K562 (cell line): Measurements from ENCODE around the gene CREB3L1. TPM values are rescaled to one million over a fixed set of nuclear protein-coding genes. Genes with fewer than 3 reads are reported as not detected.

Source experiments
- FOSL1 ChIP-seq: fragments of 200-800 bp; sonication (Bioruptor generic); conservative IDR thresholded peaks from 2 replicates; pipeline ENCODE4 v1.6.1; 2016; ENCODE audit warnings: missing genetic modification characterization, missing compliant biosample characterization
- POLR2G ChIP-seq: fragments of 200-400 bp; formaldehyde crosslinking; IDR thresholded peaks from 2 replicates; pipeline ENCODE4 v1.6.1; 2017; ENCODE audit warnings: low read depth, mild to moderate bottlenecking, antibody characterized with exemption, low read length, moderate library complexity
- SMC3 ChIP-seq: conservative IDR thresholded peaks from 2 replicates; pipeline ENCODE4 v1.6.1; 2011; ENCODE audit warnings: low read depth, low read length, improper control_type of control experiment; ENCODE audit not compliant: insufficient read depth
- ZBTB17 ChIP-seq: fragments of 450-650 bp; formaldehyde crosslinking; IDR thresholded peaks from 2 replicates; pipeline ENCODE4 v1.4.0; 2020; ENCODE audit warnings: mild to moderate bottlenecking
- ZNF263 ChIP-seq: sonication (generic); formaldehyde crosslinking; IDR thresholded peaks from 2 replicates; pipeline ENCODE4 v1.8.0; 2022; ENCODE audit warnings: mild to moderate bottlenecking, missing genetic modification reagents, borderline replicate concordance
- polyA plus RNA-seq, 8 experiments: library from polyadenylated mRNA; depleted of rRNA in 4 of 8; stranded (reverse) in 5 of 8; unstranded in 3 of 8; fragments of >200 nt; fragmentation: Nextera tagmentation in 2 of 8; fragmentation: Illumina TruSeq in 1 of 8; extraction: Ambion mirVana in 2 of 8; extraction: Trizol in 1 of 8; gene quantifications; 2 replicates each; pipeline versions ENCODE4 v1.2.1 to v1.2.3, GENCODE V29; 2011 to 2014; ENCODE audit warnings: inconsistent platforms in 1 of 8, missing spikeins in 1 of 8
- total RNA-seq, 7 experiments: library from RNA; depleted of rRNA in 6 of 7; stranded (reverse); fragments of >200 nt in 6 of 7; fragmentation: Illumina TruSeq in 2 of 7; extraction: Trizol in 2 of 7; gene quantifications; 2 replicates each; pipeline versions ENCODE4 v1.2.1 to v1.2.3, GENCODE V29; 2011 to 2021; ENCODE audit warnings: low replicate concordance in 1 of 7
- TF ChIP-seq, protein P1 (sequence below): fragments of 200-400 bp; formaldehyde crosslinking; IDR thresholded peaks from 2 replicates; pipeline ENCODE4 v1.6.1; 2017; ENCODE audit warnings: mild to moderate bottlenecking, low read depth, low read length, moderate library complexity
- TF ChIP-seq, protein P2 (sequence below): sonication (generic); formaldehyde crosslinking; IDR thresholded peaks from 2 replicates; pipeline ENCODE4 v1.8.0; 2022; ENCODE audit warnings: mild to moderate bottlenecking, missing genetic modification reagents
- TF ChIP-seq, protein P3 (sequence below), 2 experiments: fragments of 450-650 bp; IDR thresholded peaks; 2 replicates each; pipeline ENCODE4 v1.6.1; 2016
- TF ChIP-seq, protein P4 (sequence below): fragments of 450-650 bp; formaldehyde crosslinking; IDR thresholded peaks from 2 replicates; pipeline ENCODE4 v1.4.0; 2020; ENCODE audit warnings: mild to moderate bottlenecking
- TF ChIP-seq, protein P5 (sequence below): fragments of 150-350 bp; conservative IDR thresholded peaks from 2 replicates; pipeline ENCODE4 v1.6.1; 2014; ENCODE audit warnings: low read length
- TF ChIP-seq, protein P6 (sequence below), 2 experiments: fragments of 250-450 bp in 1 of 2; fragments of 450-650 bp in 1 of 2; sonication (Bioruptor Pico) in 1 of 2; IDR thresholded peaks; 2 replicates each; pipeline versions ENCODE4 v1.6.1 to v1.8.0; 2016 to 2021; ENCODE audit warnings: mild to moderate bottlenecking in 2 of 2, moderate library complexity in 2 of 2, missing compliant biosample characterization in 1 of 2, missing genetic modification characterization in 1 of 2

CREB3L1 gene
- total and polyA plus RNA-seq, 9 of the 15 experiments (the other 6 are each of a cell fraction or from before 2014, with no cell fraction given) = 1.2 to 27.6 (median 3.7) TPM

DNA sequence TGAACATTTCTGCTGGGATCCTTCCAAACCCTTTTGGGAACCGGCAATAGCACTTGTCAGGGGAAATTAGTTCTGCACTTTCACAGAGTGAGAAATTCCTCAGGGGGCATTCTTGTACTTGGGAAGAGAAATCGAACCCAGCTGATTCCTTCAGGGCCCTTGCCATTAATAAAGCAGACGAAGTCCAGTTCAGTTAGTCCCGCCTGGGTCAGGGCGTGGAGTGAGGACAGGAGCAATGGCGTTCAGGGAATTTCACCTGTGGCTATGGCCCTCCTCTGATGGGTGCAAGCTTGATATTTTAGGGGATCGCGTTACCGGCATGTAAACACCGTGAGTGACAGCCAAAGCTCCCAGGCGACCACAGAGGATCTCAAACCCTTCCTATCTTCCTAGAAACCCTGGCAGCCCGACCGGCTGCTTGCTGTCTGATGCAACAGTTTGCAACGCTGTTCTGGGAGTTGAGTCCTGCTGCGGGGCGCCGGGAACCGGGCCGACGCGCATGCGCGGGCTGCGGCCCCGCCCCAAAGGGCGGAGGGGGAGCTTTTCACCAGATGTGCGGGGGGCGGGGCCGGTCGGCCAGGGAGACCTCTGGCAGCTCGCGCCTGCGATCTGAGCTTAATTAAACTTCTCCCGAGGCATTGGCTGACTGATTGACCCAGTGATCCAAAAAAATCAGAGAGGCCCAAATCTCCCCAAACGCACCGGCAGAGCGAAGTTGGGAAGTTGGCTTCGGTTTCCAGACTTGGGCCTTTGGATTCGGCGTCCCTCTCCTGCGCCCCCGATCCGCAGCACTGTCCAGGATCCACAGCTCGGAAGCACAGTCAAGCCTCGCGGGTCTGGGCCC is 34.3 kb upstream of the CREB3L1 start (continued):
- peak; percentile 93 for TF ChIP-seq POLR2G
- no peak for TF ChIP-seq ZNF263 (CRISPR knock-in tag)
- TF ChIP-seq, protein P1, sequence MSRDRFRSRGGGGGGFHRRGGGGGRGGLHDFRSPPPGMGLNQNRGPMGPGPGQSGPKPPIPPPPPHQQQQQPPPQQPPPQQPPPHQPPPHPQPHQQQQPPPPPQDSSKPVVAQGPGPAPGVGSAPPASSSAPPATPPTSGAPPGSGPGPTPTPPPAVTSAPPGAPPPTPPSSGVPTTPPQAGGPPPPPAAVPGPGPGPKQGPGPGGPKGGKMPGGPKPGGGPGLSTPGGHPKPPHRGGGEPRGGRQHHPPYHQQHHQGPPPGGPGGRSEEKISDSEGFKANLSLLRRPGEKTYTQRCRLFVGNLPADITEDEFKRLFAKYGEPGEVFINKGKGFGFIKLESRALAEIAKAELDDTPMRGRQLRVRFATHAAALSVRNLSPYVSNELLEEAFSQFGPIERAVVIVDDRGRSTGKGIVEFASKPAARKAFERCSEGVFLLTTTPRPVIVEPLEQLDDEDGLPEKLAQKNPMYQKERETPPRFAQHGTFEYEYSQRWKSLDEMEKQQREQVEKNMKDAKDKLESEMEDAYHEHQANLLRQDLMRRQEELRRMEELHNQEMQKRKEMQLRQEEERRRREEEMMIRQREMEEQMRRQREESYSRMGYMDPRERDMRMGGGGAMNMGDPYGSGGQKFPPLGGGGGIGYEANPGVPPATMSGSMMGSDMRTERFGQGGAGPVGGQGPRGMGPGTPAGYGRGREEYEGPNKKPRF = no peak
- TF ChIP-seq, protein P2, sequence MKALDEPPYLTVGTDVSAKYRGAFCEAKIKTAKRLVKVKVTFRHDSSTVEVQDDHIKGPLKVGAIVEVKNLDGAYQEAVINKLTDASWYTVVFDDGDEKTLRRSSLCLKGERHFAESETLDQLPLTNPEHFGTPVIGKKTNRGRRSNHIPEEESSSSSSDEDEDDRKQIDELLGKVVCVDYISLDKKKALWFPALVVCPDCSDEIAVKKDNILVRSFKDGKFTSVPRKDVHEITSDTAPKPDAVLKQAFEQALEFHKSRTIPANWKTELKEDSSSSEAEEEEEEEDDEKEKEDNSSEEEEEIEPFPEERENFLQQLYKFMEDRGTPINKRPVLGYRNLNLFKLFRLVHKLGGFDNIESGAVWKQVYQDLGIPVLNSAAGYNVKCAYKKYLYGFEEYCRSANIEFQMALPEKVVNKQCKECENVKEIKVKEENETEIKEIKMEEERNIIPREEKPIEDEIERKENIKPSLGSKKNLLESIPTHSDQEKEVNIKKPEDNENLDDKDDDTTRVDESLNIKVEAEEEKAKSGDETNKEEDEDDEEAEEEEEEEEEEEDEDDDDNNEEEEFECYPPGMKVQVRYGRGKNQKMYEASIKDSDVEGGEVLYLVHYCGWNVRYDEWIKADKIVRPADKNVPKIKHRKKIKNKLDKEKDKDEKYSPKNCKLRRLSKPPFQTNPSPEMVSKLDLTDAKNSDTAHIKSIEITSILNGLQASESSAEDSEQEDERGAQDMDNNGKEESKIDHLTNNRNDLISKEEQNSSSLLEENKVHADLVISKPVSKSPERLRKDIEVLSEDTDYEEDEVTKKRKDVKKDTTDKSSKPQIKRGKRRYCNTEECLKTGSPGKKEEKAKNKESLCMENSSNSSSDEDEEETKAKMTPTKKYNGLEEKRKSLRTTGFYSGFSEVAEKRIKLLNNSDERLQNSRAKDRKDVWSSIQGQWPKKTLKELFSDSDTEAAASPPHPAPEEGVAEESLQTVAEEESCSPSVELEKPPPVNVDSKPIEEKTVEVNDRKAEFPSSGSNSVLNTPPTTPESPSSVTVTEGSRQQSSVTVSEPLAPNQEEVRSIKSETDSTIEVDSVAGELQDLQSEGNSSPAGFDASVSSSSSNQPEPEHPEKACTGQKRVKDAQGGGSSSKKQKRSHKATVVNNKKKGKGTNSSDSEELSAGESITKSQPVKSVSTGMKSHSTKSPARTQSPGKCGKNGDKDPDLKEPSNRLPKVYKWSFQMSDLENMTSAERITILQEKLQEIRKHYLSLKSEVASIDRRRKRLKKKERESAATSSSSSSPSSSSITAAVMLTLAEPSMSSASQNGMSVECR = peak; percentile 69; the same call in 1 of the 2 replicates
- TF ChIP-seq, protein P3, sequence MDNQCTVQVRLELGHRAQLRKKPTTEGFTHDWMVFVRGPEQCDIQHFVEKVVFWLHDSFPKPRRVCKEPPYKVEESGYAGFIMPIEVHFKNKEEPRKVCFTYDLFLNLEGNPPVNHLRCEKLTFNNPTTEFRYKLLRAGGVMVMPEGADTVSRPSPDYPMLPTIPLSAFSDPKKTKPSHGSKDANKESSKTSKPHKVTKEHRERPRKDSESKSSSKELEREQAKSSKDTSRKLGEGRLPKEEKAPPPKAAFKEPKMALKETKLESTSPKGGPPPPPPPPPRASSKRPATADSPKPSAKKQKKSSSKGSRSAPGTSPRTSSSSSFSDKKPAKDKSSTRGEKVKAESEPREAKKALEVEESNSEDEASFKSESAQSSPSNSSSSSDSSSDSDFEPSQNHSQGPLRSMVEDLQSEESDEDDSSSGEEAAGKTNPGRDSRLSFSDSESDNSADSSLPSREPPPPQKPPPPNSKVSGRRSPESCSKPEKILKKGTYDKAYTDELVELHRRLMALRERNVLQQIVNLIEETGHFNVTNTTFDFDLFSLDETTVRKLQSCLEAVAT (IDR thresholded peaks at IDR 0.05) = peak; percentile 54 to 59; a peak in 3 of 4 replicates
- 0 out of 2 replicates have a peak, but pooled peaks have one; percentile 15 for TF ChIP-seq SMC3
- TF ChIP-seq, protein P4, sequence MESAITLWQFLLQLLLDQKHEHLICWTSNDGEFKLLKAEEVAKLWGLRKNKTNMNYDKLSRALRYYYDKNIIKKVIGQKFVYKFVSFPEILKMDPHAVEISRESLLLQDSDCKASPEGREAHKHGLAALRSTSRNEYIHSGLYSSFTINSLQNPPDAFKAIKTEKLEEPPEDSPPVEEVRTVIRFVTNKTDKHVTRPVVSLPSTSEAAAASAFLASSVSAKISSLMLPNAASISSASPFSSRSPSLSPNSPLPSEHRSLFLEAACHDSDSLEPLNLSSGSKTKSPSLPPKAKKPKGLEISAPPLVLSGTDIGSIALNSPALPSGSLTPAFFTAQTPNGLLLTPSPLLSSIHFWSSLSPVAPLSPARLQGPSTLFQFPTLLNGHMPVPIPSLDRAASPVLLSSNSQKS (CRISPR knock-in tag) = no peak
- TF ChIP-seq, protein P5, sequence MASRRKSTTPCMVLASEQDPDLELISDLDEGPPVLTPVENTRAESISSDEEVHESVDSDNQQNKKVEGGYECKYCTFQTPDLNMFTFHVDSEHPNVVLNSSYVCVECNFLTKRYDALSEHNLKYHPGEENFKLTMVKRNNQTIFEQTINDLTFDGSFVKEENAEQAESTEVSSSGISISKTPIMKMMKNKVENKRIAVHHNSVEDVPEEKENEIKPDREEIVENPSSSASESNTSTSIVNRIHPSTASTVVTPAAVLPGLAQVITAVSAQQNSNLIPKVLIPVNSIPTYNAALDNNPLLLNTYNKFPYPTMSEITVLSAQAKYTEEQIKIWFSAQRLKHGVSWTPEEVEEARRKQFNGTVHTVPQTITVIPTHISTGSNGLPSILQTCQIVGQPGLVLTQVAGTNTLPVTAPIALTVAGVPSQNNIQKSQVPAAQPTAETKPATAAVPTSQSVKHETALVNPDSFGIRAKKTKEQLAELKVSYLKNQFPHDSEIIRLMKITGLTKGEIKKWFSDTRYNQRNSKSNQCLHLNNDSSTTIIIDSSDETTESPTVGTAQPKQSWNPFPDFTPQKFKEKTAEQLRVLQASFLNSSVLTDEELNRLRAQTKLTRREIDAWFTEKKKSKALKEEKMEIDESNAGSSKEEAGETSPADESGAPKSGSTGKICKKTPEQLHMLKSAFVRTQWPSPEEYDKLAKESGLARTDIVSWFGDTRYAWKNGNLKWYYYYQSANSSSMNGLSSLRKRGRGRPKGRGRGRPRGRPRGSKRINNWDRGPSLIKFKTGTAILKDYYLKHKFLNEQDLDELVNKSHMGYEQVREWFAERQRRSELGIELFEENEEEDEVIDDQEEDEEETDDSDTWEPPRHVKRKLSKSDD = 0 out of 2 replicates have a peak, but pooled peaks have one; percentile 30
- TF ChIP-seq ZBTB17 (CRISPR knock-in tag) = peak; percentile 85
- no peak; the same call in 1 of the 2 replicates for TF ChIP-seq FOSL1 (tag)
- TF ChIP-seq, protein P6, sequence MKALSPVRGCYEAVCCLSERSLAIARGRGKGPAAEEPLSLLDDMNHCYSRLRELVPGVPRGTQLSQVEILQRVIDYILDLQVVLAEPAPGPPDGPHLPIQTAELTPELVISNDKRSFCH (CRISPR knock-in tag; IDR thresholded peaks at IDR 0.05) = no peak
- TF ChIP-seq, protein P6 (tag; IDR thresholded peaks at IDR 0.05) = peak; percentile 86; the same call in 1 of the 2 replicates
